Ascending aorta (tissue), 2 donors: Measurements from ENCODE around the gene ADAM11. TPM values are rescaled to one million over a fixed set of nuclear protein-coding genes. Genes with fewer than 3 reads are reported as not detected.
"Not testable (repeated sequence)": the region's sequence is repeated elsewhere in the genome, so short reads cannot be mapped to it uniquely, and the experiment has no call there.

ENCODE experiments used
- DNase-seq, 2 donors: peaks; one replicate each; pipeline ENCODE4 v3.0.0-alpha.2; 2019; ENCODE audit warnings: low spot score in 2 of 2
- H3K27ac ChIP-seq, 2 donors: fragments of 200-600 bp; sonication (generic); one replicate each; pipeline ENCODE4 v1.5.1; 2016 to 2017; ENCODE audit warnings: mild to moderate bottlenecking in 1 of 2
- H3K27me3 ChIP-seq: fragments of 200-600 bp; sonication (generic); one replicate; pipeline ENCODE4 v1.5.1; 2017
- H3K36me3 ChIP-seq, 2 donors: fragments of 200-600 bp; sonication (generic); one replicate each; pipeline ENCODE4 v1.5.1; 2016
- H3K4me1 ChIP-seq, 2 donors: fragments of 200-600 bp; sonication (generic); one replicate each; pipeline ENCODE4 v1.5.1; 2016 to 2017; ENCODE audit warnings: mild to moderate bottlenecking in 1 of 2
- H3K4me3 ChIP-seq, 2 donors: fragments of 200-600 bp; sonication (generic); one replicate each; pipeline ENCODE4 v1.5.1; 2016 to 2017; ENCODE audit warnings: mild to moderate bottlenecking in 1 of 2
- H3K9me3 ChIP-seq, 2 donors: fragments of 200-600 bp; sonication (generic); one replicate each; pipeline ENCODE4 v1.5.1; 2016
- intact Hi-C: fragments of 100-400 bp; cut with DNase I; formaldehyde crosslinking; loops from one replicate; pipeline ENCODE4 v1.15.1; 2023
- total RNA-seq: library from RNA; depleted of rRNA; stranded (reverse); fragments of >200 nt; gene quantifications from one replicate; pipeline ENCODE4 v1.1.0, GENCODE V29; 2016
- TF ChIP-seq, protein P1 (sequence below), 3 experiments: fragments of 200-600 bp in 2 of 3; fragments of 450-650 bp in 1 of 3; sonication (generic) in 2 of 3; IDR thresholded peaks; one replicate each; pipeline ENCODE4 v1.5.1; 2016 to 2019; ENCODE audit warnings: antibody characterized with exemption in 3 of 3, mild to moderate bottlenecking in 1 of 3, moderate library complexity in 1 of 3

ADAM11 gene, protein sequence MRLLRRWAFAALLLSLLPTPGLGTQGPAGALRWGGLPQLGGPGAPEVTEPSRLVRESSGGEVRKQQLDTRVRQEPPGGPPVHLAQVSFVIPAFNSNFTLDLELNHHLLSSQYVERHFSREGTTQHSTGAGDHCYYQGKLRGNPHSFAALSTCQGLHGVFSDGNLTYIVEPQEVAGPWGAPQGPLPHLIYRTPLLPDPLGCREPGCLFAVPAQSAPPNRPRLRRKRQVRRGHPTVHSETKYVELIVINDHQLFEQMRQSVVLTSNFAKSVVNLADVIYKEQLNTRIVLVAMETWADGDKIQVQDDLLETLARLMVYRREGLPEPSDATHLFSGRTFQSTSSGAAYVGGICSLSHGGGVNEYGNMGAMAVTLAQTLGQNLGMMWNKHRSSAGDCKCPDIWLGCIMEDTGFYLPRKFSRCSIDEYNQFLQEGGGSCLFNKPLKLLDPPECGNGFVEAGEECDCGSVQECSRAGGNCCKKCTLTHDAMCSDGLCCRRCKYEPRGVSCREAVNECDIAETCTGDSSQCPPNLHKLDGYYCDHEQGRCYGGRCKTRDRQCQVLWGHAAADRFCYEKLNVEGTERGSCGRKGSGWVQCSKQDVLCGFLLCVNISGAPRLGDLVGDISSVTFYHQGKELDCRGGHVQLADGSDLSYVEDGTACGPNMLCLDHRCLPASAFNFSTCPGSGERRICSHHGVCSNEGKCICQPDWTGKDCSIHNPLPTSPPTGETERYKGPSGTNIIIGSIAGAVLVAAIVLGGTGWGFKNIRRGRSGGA
- not detected for total RNA-seq

DNA sequence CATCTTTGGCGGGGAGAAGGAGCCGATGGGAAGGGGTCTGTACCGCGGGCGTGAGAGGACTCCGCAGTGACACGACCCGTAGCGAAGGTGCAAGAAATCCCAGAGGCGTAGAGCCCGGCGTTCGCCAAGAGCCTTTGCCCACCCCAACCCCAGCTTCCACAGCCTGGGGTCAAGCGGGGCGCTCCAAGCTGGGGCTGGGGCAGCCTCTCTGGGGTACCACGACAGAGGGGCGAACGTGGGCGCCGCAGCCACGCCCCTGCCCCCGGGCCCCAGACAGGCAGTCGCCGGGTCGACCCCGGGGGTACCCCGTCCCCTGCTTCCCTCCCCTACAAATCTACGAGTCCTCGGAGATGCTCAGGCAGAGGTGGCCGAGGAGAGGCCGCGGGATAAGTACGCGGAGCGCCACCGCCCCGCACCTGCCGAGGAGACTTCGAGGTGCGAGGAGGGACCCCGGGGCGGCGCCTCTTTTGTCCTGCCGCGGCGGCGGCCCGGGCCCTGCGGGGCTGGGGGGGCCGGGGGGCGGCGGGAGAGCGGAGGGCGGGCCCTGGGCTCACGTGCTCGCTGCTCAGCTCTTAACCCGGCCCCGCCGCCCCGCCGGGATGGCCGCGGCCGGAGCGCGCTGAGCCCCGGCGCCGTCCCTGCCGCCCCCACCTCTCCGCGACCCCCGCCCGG lies at the start of gene ADAM11:
Gene ADAM11, plus strand, starts transcription at position 575 of the 672 bp plus-strand sequence. CDS start 212 bp downstream, outside the sequence.
- Histone ChIP-seq H3K36me3 (no peaks in the 10 kb centered on the region), H3K27ac (no peak within 1 kb of the TSS), H3K9me3 (no peaks in the 10 kb centered on the region), H3K4me1 (peaks cover 5 to 13% of the 10 kb centered on the region in 2 donors), H3K27me3 (peaks cover 9% of the 10 kb centered on the region), H3K4me3 (peak within 1 kb of the TSS; percentile 58 to 63)
- TF ChIP-seq, protein P1, sequence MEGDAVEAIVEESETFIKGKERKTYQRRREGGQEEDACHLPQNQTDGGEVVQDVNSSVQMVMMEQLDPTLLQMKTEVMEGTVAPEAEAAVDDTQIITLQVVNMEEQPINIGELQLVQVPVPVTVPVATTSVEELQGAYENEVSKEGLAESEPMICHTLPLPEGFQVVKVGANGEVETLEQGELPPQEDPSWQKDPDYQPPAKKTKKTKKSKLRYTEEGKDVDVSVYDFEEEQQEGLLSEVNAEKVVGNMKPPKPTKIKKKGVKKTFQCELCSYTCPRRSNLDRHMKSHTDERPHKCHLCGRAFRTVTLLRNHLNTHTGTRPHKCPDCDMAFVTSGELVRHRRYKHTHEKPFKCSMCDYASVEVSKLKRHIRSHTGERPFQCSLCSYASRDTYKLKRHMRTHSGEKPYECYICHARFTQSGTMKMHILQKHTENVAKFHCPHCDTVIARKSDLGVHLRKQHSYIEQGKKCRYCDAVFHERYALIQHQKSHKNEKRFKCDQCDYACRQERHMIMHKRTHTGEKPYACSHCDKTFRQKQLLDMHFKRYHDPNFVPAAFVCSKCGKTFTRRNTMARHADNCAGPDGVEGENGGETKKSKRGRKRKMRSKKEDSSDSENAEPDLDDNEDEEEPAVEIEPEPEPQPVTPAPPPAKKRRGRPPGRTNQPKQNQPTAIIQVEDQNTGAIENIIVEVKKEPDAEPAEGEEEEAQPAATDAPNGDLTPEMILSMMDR (IDR thresholded peaks at IDR 0.05), result no peak
- no peak for DNase-seq
- intact Hi-C loops, result no loop called here

DNA sequence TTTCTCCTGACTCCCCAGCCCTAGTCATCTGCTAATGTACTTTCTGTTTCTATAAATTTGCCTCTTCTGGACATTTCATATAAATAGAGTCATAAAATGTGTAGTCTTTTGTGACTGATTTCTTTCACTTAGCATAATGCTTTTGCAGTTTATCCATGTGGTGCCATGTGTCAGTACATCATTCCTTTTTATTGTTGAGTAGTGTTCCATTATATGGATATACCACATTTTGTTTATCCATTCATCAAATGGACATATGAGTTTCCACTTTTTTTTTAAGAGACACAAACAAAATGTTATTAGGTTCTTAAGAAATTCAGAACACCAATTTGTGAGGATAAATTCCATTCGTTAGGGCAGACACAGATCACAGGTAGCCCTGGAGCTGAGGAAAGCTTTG lies 39.3 kb upstream of the ADAM11 start:
- no peaks in the 10 kb centered on the region for H3K9me3 ChIP-seq
- no peak overlapping the region for H3K27ac ChIP-seq
- no peak overlapping the region for H3K4me3 ChIP-seq
- no peaks in the 10 kb centered on the region for H3K36me3 ChIP-seq
- TF ChIP-seq, protein P1 (IDR thresholded peaks at IDR 0.05), result no peak
- no peaks in the 10 kb centered on the region for H3K27me3 ChIP-seq
- intact Hi-C loops, result no loop called here
- H3K4me1 ChIP-seq, result no peaks in the 10 kb centered on the region
- no peak for DNase-seq

DNA sequence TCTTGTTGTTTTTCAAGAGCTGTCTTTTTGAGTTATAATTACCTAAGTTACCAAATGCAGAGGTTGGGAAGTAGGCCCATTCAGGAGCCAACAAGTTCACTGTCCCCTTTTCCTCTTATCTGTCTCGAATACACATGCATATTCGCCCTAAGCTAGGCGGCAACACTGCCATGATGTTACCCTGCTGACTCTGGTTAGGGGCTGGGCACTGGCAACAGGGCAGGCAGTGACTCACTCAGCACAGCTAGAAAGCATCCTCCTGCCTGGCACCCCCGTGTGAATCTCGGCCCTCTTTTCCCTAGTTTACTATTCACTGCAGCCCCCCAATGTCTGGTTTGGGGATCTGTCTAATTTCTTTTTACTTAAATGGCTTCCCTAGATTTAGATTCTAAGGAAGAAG lies 36.5 kb upstream of the ADAM11 start:
- intact Hi-C loops, result no loop called here
- Histone ChIP-seq H3K4me3 (no peak overlapping the region), H3K4me1 (no peaks in the 10 kb centered on the region), H3K9me3 (no peaks in the 10 kb centered on the region), H3K27me3 (no peaks in the 10 kb centered on the region), H3K36me3 (no peaks in the 10 kb centered on the region), H3K27ac (no peak overlapping the region)
- DNase-seq, result no peak
- TF ChIP-seq, protein P1 (IDR thresholded peaks at IDR 0.05), result no peak

DNA sequence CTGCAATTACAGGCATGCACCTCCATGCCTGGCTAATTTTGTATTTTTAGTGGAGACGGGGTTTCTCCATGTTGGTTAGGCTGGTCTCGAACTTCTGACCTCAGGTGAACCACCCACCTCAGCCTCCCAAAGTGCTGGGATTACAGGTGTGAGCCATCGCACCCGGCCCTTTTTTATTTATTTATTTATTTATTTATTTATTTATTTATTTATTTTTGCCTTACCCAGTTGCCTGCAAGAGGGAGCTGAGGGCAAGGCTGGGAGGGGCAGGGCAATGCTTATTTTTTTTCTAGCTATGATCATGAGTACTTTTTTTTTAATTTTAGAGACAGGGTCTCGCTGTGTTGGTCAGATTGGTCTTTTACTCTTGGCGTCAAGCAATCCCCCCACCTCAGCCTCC lies 32.7 kb upstream of the ADAM11 start:
- H3K36me3 ChIP-seq, H3K4me3 ChIP-seq, DNase-seq, H3K27me3 ChIP-seq, H3K9me3 ChIP-seq, H3K27ac ChIP-seq, intact Hi-C loops, H3K4me1 ChIP-seq: not testable (repeated sequence)

DNA sequence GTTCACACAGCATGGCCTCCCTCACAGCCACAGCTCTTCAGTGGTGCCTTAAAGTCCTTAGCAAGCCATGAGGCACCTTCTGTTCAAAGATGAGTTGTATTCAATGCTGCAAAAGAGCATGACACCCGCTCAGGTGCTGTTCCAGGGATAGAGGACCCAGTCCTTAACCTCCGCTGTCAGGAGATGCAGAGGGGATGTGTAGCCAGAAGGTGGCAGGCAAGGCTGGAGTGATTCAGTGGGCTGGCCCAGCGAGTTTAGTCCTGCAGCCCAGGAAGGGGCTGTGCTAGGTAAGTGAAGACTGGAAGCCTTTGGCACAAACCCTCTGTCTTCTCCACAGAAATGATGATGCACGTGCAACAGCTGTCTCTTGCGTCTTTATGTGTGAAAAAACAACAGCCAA lies 25.0 kb upstream of the ADAM11 start:
- TF ChIP-seq, protein P1 (IDR thresholded peaks at IDR 0.05), result no peak
- H3K27ac ChIP-seq, result no peak overlapping the region
- no peaks in the 10 kb centered on the region for H3K9me3 ChIP-seq
- H3K4me3 ChIP-seq, result no peak overlapping the region
- no peak for DNase-seq
- intact Hi-C loops, result no loop called here
- H3K27me3 ChIP-seq, result no peaks in the 10 kb centered on the region
- H3K36me3 ChIP-seq, result no peaks in the 10 kb centered on the region
- H3K4me1 ChIP-seq, result no peaks in the 10 kb centered on the region

DNA sequence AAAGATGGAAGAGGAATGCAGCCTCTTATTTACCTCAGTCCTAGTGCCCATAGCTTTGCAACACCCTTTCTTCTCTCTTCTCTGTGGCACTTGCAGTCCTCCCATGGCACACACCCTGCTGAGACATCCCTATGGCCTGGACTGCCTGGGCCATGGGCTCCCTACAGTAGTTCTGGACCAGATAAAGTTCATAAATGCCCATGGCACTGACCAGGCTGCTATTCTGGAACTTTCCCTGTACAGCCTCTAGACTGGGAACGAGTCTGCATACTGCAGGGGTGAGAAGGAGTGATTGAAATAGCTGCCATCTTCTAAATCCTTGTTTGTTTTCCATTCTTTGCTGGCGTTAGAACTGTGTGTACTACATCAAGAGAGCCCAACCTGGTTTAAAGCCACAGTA lies 24.5 kb upstream of the ADAM11 start:
- intact Hi-C loops, result no loop called here
- H3K4me1 ChIP-seq, result no peaks in the 10 kb centered on the region
- no peaks in the 10 kb centered on the region for H3K9me3 ChIP-seq
- no peaks in the 10 kb centered on the region for H3K27me3 ChIP-seq
- H3K4me3 ChIP-seq, result no peak overlapping the region
- TF ChIP-seq, protein P1 (IDR thresholded peaks at IDR 0.05), result no peak
- H3K27ac ChIP-seq, result no peak overlapping the region
- H3K36me3 ChIP-seq, result no peaks in the 10 kb centered on the region
- no peak for DNase-seq
